Colonic mucosa (tissue), 4 donors: Measurements from ENCODE around the gene ZNF653. TPM values are rescaled to one million over a fixed set of nuclear protein-coding genes. Genes with fewer than 3 reads are reported as not detected.
A peak's percentile ranks its signal among the peaks of the same experiment; 100 is the strongest.

Experiments used
- DNase-seq: peaks from one replicate; pipeline ENCODE4 v3.0.0-alpha.2; 2020
- H3K27ac ChIP-seq: fragments of 200-600 bp; one replicate; pipeline ENCODE4 v1.8.0; 2021
- H3K27me3 ChIP-seq: fragments of 200-600 bp; one replicate; pipeline ENCODE4 v1.8.0; 2021
- H3K36me3 ChIP-seq: fragments of 200-600 bp; one replicate; pipeline ENCODE4 v1.8.0; 2021
- H3K4me1 ChIP-seq: fragments of 200-600 bp; one replicate; pipeline ENCODE4 v1.8.0; 2021; ENCODE audit warnings: mild to moderate bottlenecking
- H3K4me3 ChIP-seq: fragments of 200-600 bp; one replicate; pipeline ENCODE4 v1.8.0; 2021
- H3K9ac ChIP-seq, 2 donors: one replicate each; pipeline ENCODE4 v1.7.0; 2013; ENCODE audit warnings: control low read depth in 2 of 2, low read depth in 2 of 2, low read length in 2 of 2
- H3K9me3 ChIP-seq: fragments of 200-600 bp; one replicate; pipeline ENCODE4 v1.8.0; 2021
- CTCF ChIP-seq: fragments of 200-600 bp; IDR thresholded peaks from one replicate; pipeline ENCODE4 v1.8.0; 2022; ENCODE audit warnings: antibody characterized with exemption, mild to moderate bottlenecking
- intact Hi-C: fragments of 100-400 bp; cut with DNase I; formaldehyde crosslinking; loops from one replicate; pipeline ENCODE4 v1.14.1; 2022
- total RNA-seq, 2 donors: library from RNA; stranded (reverse); fragmentation: NEBNext Ultra II Directional in 1 of 2; extraction: Animal tissue kit (Norgen Biotek cat#: 25700) in 1 of 2; gene quantifications; one replicate each; pipeline ENCODE4 v1.2.1, GENCODE V29; 2021
- donor health status: healthy.
- donor health status: DM: no; HTN: no; CAD: no.
- donor health status: DM: no; HTN: no; CAD: no.

The ZNF653 gene
- total RNA-seq, 2 donors from 2014 or later: 10.6 to 14.2 TPM

GRCh38 chr19:11539495-11540365 lies 34.1 kb upstream of the ZNF653 start:
- no peak for DNase-seq
- no peaks in the 10 kb centered on the region for H3K4me1 ChIP-seq
- intact Hi-C loops: no loop called here
- no peak for TF ChIP-seq CTCF
- H3K27me3 ChIP-seq: no peaks in the 10 kb centered on the region
- H3K27ac ChIP-seq: peak overlapping the region; percentile 18
- peak overlapping the region; percentile 59 to 70 for H3K9ac ChIP-seq
- H3K4me3 ChIP-seq: peak overlapping the region; percentile 13
- no peaks in the 10 kb centered on the region for H3K36me3 ChIP-seq
- no peaks in the 10 kb centered on the region for H3K9me3 ChIP-seq

GRCh38 chr19:11538232-11539036 lies 32.8 kb upstream of the ZNF653 start, which contains the start of gene CNN1:
TSS of gene CNN1 (plus strand) at chr19:11538851. CDS start at chr19:11538928, 77 bp downstream.
- intact Hi-C loops: no loop called here
- Histone ChIP-seq H3K9ac (peak within 1 kb of the TSS; percentile 59 to 70), H3K27me3 (no peaks in the 10 kb centered on the region), H3K9me3 (no peaks in the 10 kb centered on the region), H3K4me3 (peak within 1 kb of the TSS; percentile 13), H3K27ac (peak within 1 kb of the TSS; percentile 40), H3K4me1 (no peaks in the 10 kb centered on the region), H3K36me3 (no peaks in the 10 kb centered on the region)
- TF ChIP-seq CTCF: no peak
- no peak for DNase-seq

GRCh38 chr19:11535792-11536595 lies 30.4 kb upstream of the ZNF653 start:
- Histone ChIP-seq H3K36me3 (no peaks in the 10 kb centered on the region), H3K27ac (peak overlapping the region; percentile 14), H3K4me1 (no peaks in the 10 kb centered on the region), H3K27me3 (no peaks in the 10 kb centered on the region), H3K9me3 (no peaks in the 10 kb centered on the region), H3K9ac (peak overlapping the region; percentile 60 to 70), H3K4me3 (peak overlapping the region; percentile 29)
- TF ChIP-seq CTCF: peak; percentile 89
- peak; percentile 91 for DNase-seq
- intact Hi-C loops: no loop called here

GRCh38 chr19:11534948-11535347 lies 29.3 kb upstream of the ZNF653 start:
- DNase-seq: no peak
- no peaks in the 10 kb centered on the region for H3K27me3 ChIP-seq
- H3K4me3 ChIP-seq: no peak overlapping the region
- H3K9me3 ChIP-seq: no peaks in the 10 kb centered on the region
- no peak overlapping the region for H3K9ac ChIP-seq
- TF ChIP-seq CTCF: no peak
- intact Hi-C loops: no loop called here
- no peaks in the 10 kb centered on the region for H3K36me3 ChIP-seq
- H3K27ac ChIP-seq: peak overlapping the region; percentile 14
- no peaks in the 10 kb centered on the region for H3K4me1 ChIP-seq

- H3K27ac ChIP-seq: no peak overlapping the region
- intact Hi-C loops: no loop called here
- H3K9ac ChIP-seq: no peak overlapping the region
- no peaks in the 10 kb centered on the region for H3K4me1 ChIP-seq
- H3K36me3 ChIP-seq: no peaks in the 10 kb centered on the region
- no peak for DNase-seq
- H3K27me3 ChIP-seq: no peaks in the 10 kb centered on the region
- H3K9me3 ChIP-seq: no peaks in the 10 kb centered on the region
- no peak for TF ChIP-seq CTCF
- no peak overlapping the region for H3K4me3 ChIP-seq
These were observed 28.9 kb upstream of the ZNF653 start for GRCh38 chr19:11534538-11534937.
